Mononuclear cell (primary cell): ENCODE data around the gene ASXL3. TPM values are rescaled to one million over a fixed set of nuclear protein-coding genes. Genes with fewer than 3 reads are reported as not detected.

Experiments
- H3K27me3 ChIP-seq: 2 replicates; pipeline ENCODE4 v1.6.0; 2011; ENCODE audit warnings: low read length, control low read depth; ENCODE audit not compliant: insufficient read depth
- H3K4me1 ChIP-seq: 2 replicates; pipeline ENCODE4 v1.5.1; 2011; ENCODE audit warnings: mild to moderate bottlenecking, low read length, control low read depth; ENCODE audit not compliant: insufficient read depth
- H3K4me3 ChIP-seq: 2 replicates; pipeline ENCODE4 v1.5.1; 2011; ENCODE audit warnings: mild to moderate bottlenecking, low read length, moderate library complexity
- H3K9me3 ChIP-seq: 2 replicates; pipeline ENCODE4 v1.5.1; 2011; ENCODE audit warnings: low read depth, mild to moderate bottlenecking, control low read depth, low read length
- total RNA-seq: library from RNA; depleted of rRNA; stranded (reverse); fragments of >200 nt; gene quantifications from one replicate; pipeline ENCODE4 v1.2.3, GENCODE V29; 2012

Gene ASXL3
- total RNA-seq, 1 donor = under 0.01 TPM

- Histone ChIP-seq H3K4me3 (no peak overlapping the region), H3K27me3 (no peaks in the 10 kb centered on the region), H3K9me3 (no peaks in the 10 kb centered on the region), H3K4me1 (no peaks in the 10 kb centered on the region)
Measured at GRCh38 chr18:33605250-33605649, 27.2 kb downstream of the ASXL3 start.

DNA sequence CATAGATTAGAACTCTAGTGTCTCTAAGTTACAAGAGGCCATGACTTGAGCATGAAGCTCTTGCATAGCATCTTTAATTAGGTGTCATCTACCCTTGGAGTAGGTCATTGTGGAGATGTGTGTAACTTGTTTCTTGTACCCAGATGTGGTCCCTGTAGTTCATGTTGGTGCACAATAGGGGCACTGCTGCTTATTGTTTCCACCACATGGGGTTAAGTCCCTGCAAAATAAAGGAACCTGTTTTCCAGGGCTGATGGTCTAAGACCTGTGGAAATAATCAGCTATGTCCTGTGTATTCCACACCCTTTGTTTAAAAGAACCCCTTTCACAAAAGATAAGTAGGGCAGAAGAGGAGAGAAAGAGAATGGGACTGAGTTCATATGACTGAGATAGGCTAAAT is 28.6 kb downstream of the ASXL3 start:
- Histone ChIP-seq H3K9me3 (no peaks in the 10 kb centered on the region), H3K27me3 (no peaks in the 10 kb centered on the region), H3K4me1 (no peaks in the 10 kb centered on the region), H3K4me3 (no peak overlapping the region)

DNA sequence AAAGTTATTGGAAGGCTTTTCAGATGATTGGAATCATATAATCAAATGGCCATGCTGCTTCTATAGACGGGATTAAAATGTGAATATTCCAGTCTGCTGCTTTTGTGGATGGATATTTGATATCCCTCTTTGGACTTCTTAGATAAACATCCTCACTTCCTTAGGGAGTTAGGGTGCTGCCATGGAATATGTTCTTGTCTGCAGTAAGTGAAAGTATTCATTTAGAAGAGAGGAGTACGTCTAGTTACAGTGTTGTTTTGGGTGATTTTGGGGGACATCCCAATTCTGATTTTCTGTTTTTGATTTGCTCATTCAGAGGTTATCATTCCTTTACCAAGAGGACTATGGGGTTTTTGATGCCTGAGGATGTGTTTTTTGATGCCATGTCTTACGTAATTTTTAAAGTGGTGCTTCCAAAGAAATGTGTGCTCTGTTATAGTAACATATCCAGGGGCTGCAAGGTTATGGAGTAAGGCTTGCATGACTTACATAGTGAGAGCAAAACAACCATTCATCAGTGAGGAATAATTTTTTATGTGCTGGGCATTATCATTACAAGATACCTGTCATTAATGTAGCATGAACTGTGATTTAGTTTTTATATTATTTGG is 33.6 kb downstream of the ASXL3 start:
- no peak overlapping the region for H3K4me3 ChIP-seq
- no peaks in the 10 kb centered on the region for H3K9me3 ChIP-seq
- no peaks in the 10 kb centered on the region for H3K27me3 ChIP-seq
- H3K4me1 ChIP-seq = no peaks in the 10 kb centered on the region

DNA sequence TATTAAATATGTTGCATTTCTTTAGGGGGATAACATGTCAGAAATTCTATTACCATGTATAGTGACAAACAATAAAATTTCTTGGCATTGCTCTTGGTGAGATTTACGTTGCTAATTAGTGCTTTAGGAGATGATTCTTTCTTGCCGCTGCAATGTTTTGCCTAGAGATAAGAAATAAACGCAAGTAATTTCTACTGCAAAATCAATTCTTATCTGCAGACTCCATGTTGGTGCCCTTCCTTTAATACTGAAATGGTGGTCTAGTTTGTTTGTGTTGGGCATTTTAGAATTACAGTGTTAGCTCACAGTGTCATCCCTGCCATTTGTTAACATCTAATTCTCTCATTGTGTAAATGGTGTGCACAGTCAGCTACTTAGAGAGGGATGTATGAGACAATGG is 34.6 kb downstream of the ASXL3 start:
- Histone ChIP-seq H3K4me1 (no peaks in the 10 kb centered on the region), H3K9me3 (no peaks in the 10 kb centered on the region), H3K27me3 (no peaks in the 10 kb centered on the region), H3K4me3 (no peak overlapping the region)

DNA sequence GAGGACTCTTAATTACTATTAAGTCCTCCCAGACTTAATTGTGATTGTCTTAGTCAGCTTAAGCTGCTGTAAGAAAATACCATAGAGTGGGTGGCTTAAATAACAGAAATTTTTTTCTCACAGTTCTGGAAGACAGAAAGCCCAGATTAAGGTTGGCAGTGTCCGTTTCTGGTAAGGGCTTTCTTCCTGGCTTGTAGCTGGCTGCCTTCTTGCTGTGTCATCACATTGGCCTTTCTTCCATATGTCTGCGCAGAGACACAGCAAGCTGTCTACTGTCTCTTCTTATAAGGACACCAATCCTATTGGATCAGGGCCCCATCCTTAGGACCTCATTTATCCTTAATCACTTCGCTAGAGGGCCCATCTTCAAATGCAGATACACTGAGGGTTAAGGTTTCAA is 38.5 kb downstream of the ASXL3 start:
- Histone ChIP-seq H3K4me1 (no peaks in the 10 kb centered on the region), H3K4me3 (no peak overlapping the region), H3K27me3 (no peaks in the 10 kb centered on the region), H3K9me3 (no peaks in the 10 kb centered on the region)

DNA sequence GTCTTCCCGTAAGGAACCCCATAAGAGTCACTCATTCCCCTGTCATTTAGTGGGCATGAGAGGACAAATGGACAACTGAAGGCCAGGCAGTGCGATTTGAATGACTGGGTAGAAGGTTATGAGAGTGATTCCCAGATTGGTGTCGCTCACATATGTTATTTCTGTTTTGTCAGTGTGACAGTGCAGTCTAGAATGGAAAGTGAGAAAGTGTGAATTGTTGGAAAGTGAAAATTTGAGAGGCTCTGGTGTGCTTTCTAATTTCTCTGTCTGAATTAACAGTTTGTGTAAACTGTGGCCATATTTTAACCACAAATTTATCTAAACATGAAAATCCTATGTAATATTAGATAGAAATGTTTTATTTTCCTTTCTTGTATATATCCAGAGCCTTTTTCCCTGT is 49.1 kb downstream of the ASXL3 start:
- H3K4me1 ChIP-seq = no peaks in the 10 kb centered on the region
- H3K9me3 ChIP-seq = no peaks in the 10 kb centered on the region
- no peaks in the 10 kb centered on the region for H3K27me3 ChIP-seq
- H3K4me3 ChIP-seq = no peak overlapping the region

GRCh38 chr18:33630476-33630875 is 52.5 kb downstream of the ASXL3 start:
- H3K4me3 ChIP-seq = no peak overlapping the region
- no peaks in the 10 kb centered on the region for H3K4me1 ChIP-seq
- H3K27me3 ChIP-seq = no peaks in the 10 kb centered on the region
- H3K9me3 ChIP-seq = no peaks in the 10 kb centered on the region

DNA sequence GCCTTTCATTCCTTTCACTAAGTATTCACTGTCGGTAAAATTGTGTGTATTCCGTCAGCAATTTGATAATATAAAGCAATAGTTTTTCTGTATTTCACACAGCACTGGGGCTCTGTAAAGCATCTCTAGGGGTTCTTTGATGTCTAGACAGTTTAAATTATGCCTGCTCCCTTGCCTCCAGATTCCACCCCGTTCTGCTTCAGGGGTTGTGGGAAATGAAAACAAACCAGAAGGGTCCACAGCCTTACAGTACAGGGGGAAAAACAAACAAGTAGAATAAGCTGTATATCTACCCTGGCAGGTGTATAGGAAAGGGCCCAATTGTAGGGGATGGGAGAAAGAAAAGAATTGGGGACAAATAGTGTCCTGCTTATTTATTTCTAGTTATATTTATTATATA is 63.1 kb downstream of the ASXL3 start:
- Histone ChIP-seq H3K4me3 (no peak overlapping the region), H3K9me3 (no peaks in the 10 kb centered on the region), H3K4me1 (no peaks in the 10 kb centered on the region), H3K27me3 (no peaks in the 10 kb centered on the region)

DNA sequence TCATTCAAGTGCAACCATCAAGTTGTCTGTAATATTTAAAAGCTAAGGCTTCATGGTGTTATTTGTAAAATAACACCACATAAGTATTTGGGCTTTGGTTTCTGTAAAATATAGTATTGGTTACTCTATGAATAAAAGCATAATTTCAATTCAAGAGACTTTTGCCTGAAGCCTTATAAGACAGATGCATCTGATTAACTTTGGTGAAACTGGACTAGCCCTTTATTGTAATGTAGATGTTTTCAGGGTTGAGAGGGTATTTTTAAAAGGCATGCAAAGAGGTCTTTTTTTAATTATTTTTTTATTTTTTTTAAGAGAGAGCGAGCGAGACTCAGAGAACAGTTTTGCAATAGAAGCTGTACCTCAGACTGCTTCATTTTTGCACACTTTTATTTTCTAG is 66.5 kb downstream of the ASXL3 start:
- Histone ChIP-seq H3K9me3 (no peaks in the 10 kb centered on the region), H3K4me1 (no peaks in the 10 kb centered on the region), H3K27me3 (no peaks in the 10 kb centered on the region), H3K4me3 (no peak overlapping the region)

GRCh38 chr18:33647365-33647764 is 69.3 kb downstream of the ASXL3 start:
- H3K4me1 ChIP-seq = no peaks in the 10 kb centered on the region
- H3K27me3 ChIP-seq = no peaks in the 10 kb centered on the region
- H3K9me3 ChIP-seq = no peaks in the 10 kb centered on the region
- H3K4me3 ChIP-seq = no peak overlapping the region

DNA sequence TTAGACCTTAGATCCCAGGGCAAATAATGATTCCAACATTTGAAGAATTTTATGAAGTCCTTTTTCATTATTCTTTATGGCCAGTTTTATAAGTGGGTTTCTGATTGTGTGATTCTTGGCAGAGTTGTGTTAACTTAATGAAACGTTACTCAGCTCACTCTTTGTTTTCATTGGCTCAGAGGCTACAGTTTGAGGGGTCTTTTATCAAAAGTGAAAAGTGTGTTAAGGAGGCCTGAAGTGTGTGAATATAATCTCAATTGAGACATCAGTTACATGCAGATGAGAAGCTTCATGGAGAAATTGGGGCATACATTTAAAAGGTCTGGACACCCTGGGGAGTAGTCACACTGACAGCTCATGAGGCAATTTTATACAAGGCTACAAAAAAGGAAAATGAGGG is 74.6 kb downstream of the ASXL3 start:
- H3K4me1 ChIP-seq = no peaks in the 10 kb centered on the region
- H3K27me3 ChIP-seq = no peaks in the 10 kb centered on the region
- no peaks in the 10 kb centered on the region for H3K9me3 ChIP-seq
- no peak overlapping the region for H3K4me3 ChIP-seq

DNA sequence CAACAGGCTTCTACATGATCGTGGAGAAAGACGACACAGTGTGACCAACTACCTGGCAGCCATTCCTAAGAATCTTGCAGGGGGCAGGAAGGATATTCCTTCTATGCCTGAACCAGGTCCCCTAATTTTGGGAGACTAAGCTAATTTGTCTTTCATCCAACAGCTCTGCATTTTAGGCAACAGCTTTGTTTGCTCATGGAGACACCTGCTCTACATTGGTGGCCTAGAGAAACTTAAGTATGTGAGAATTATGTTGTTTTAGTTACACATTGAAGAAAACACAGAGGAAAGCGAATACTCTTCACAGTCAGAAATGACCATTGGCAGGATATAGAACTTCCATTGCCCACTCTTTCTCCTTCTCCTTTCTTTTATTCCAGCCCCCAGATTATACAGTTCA is 75.2 kb downstream of the ASXL3 start:
- Histone ChIP-seq H3K4me1 (no peaks in the 10 kb centered on the region), H3K4me3 (no peak overlapping the region), H3K9me3 (no peaks in the 10 kb centered on the region), H3K27me3 (no peaks in the 10 kb centered on the region)

DNA sequence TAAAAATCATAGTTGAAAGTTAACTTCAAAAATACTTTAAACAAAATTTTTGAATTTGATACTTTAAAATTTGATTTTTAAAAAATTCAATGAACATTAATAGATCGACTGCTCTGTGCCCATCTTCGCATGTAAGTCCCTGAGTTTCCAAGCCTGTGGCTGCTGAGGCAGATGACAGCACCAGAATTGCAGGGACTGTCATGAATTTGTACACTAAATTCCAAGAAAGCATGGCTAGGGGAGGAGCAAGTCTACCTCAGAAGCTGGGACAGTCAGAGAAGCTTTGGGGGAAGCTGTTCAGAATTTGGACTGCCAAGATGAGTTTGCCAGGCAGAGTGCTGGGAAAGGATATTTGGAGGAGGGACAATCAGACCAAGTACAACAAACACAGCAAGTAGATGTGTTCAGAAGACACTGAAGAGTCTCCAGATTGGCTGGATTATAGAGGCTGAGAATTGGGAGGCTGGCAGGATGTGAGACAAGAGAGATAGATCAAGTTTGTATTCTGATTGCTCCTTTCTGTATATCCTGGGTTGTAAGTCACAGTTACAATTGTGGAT is 79.0 kb downstream of the ASXL3 start:
- no peak overlapping the region for H3K4me3 ChIP-seq
- H3K27me3 ChIP-seq = no peaks in the 10 kb centered on the region
- H3K4me1 ChIP-seq = no peaks in the 10 kb centered on the region
- no peaks in the 10 kb centered on the region for H3K9me3 ChIP-seq

DNA sequence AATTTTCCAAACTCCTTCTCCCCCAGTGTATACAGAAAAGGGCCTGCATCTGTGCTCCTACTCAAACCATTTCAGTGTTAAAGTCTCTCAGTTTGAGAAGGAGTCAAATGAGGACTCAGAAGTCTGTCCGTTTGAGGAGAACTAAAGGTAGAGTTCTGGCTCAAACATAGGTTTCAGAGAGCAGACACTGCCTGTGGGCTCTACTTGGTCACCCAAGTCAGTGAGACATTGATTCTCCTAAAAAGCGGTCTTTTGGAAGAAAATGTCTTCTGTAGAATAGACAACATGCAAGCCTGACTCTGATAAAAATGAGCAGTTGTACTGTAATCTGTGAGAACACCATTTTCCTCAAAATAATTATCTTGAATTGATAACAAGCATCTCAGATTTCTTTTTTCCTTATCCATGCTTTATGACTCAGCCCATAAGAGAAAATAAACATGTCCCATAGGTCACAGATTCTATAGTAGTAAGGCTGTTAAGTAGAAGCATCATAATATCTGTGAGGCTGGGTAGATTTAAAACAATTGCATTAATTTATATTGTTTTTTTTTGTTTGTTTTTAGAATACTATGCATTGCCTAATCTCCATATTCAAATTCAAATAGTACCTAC is 82.8 kb downstream of the ASXL3 start:
- no peaks in the 10 kb centered on the region for H3K9me3 ChIP-seq
- H3K4me1 ChIP-seq = no peaks in the 10 kb centered on the region
- H3K27me3 ChIP-seq = no peaks in the 10 kb centered on the region
- H3K4me3 ChIP-seq = no peak overlapping the region

DNA sequence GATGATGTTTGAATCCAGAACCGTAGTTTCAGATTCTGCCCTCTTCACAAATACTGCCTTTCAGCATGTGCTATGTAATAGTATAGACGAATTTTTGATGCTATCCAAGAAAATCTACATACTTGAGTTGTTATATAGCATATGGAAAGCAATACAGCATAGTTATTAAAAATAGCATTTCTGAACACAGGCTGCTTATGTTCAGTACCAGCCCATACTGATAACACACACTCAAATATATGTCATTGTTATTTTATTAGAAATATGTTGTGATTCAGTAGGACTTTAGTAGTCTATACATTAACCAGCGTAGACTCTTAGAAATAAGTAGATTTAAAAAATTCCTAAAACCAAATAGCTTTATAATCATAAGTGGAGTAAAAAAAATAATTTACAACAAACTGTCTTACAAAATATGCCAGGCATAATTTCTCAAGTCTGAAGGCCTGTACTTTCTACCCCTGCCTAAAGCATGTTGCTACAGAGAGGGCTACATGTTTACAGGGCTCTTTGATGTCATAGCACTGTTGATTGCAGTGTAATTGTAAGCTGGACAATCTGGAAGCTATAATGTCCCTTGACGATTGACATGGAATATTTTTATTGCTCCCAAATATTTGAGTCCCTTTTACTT is 86.3 kb downstream of the ASXL3 start:
- Histone ChIP-seq H3K4me1 (no peaks in the 10 kb centered on the region), H3K9me3 (no peaks in the 10 kb centered on the region), H3K4me3 (no peak overlapping the region), H3K27me3 (no peaks in the 10 kb centered on the region)

DNA sequence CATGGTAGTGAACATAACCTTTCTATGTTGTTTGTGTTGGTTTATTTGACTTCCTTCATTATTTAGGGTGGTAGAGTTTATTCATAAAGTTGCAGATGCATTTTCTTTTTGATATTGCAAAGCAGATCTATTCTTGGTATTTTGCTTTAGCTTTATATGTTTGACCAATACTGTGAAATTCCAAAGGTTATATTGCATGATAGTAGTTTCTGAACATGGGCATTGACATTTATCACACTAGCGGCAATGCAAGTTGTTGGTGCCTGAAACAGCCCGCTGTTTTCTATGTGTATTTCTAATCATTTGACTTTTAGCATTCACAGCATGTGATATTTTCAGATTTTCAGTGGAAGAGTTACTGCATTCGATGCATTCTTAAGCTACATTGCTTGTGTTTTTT is 87.2 kb downstream of the ASXL3 start:
- H3K4me3 ChIP-seq = no peak overlapping the region
- no peaks in the 10 kb centered on the region for H3K27me3 ChIP-seq
- no peaks in the 10 kb centered on the region for H3K4me1 ChIP-seq
- no peaks in the 10 kb centered on the region for H3K9me3 ChIP-seq
